T47D (cell line): Measurements from ENCODE around the gene KPNA4.

Experiments used
- DNase-seq, 2 experiments: peaks; one replicate each; pipeline versions ENCODE4 v3.0.0 to v3.0.0-alpha.2; 2011 to 2012; ENCODE audit warnings: low read depth in 1 of 2, low spot score in 1 of 2
- JUND ChIP-seq: IDR thresholded peaks from 2 replicates; pipeline ENCODE4 v1.6.1; 2012; ENCODE audit warnings: low read depth
- in situ Hi-C: cut with HindIII; loops from 2 replicates; pipeline ENCODE4 v1.10.0; 2016; ENCODE audit warnings: low sequenced_read_pairs, low pct_unique_long_range_greater_than_20kb

KPNA4 gene

DNA sequence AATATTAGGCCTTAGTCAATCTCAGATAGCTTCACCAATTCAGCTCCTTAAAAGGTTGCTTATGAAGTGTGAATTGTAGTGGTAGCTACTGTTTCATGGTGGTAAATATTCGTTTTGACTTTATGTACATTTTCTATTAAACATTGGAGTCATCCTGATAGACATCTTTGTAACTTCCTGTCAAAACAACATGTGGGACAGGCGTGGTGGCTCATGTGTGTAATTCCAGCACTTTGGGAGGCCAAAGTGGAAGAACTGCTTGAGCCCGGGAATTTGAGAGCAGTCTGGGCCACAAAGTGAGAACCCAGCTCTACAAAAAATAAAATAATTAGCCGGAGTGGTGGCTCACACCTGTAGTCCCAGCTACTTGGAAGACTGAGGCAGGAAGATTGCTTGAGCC lies 113.8 kb downstream of the KPNA4 start:
- in situ Hi-C loops, result no loop called here
- TF ChIP-seq JUND, result no peak
- no peak for DNase-seq

GRCh38 chr3:160450846-160451245 lies 114.5 kb downstream of the KPNA4 start:
- TF ChIP-seq JUND, result no peak
- DNase-seq, result no peak
- in situ Hi-C loops, result no loop called here

- in situ Hi-C loops, result no loop called here
- peak; percentile 99 to 100 for DNase-seq
- TF ChIP-seq JUND, result no peak
These were observed 115.5 kb downstream of the KPNA4 start, which contains the start of gene TRIM59 for GRCh38 chr3:160449636-160450598. TSS of gene TRIM59 (minus strand) at chr3:160449786. CDS start at chr3:160439183, 10,603 bp downstream.

- in situ Hi-C loops, result no loop called here
- peak; percentile 35 to 51 for DNase-seq
- TF ChIP-seq JUND, result no peak
These were observed 116.3 kb downstream of the KPNA4 start for GRCh38 chr3:160448845-160449635.

DNA sequence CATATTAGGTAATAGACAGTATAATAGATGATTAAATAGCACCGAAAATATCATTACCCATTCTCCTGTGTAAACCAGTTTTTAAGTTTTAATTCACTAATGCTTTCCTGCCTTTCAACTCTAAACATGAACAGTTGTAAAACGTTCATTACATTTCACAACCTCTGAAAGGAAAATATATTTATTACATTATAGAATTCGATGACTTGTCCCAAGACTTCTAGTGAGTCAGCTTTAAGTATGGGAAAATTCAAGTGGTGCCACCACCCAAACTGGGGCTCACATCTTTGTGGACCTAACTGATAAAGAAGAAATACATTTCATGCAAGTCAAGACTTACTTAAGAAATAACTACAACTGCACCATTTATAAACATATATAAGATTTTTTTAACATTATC lies 117.8 kb downstream of the KPNA4 start:
- no peak for TF ChIP-seq JUND
- no peak for DNase-seq
- in situ Hi-C loops, result no loop called here

GRCh38 chr3:160446522-160447056 lies 118.8 kb downstream of the KPNA4 start:
- TF ChIP-seq JUND, result no peak
- DNase-seq, result no peak
- in situ Hi-C loops, result no loop called here

DNA sequence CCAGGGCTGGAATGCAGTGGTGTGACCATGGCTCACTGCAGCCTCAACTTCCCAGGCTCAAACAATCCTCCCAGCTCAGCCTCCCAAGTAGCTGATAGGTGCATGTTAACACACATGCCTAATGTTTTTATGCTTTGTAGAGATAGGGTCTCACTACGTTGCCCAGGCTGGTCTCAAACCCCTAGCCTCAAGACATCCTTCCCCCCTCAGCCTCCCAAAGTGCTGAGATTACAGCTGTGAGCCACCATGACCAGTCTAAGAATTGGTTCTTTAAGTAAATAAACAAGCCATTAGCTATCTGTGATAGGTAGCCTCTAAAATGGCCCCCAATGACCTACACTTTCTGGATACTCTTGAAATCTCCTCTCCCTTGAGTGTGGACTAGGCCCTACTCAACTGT lies 119.5 kb downstream of the KPNA4 start:
- in situ Hi-C loops, result no loop called here
- DNase-seq, result no peak
- TF ChIP-seq JUND, result no peak
